Adrenal gland (tissue), 12 donors: ENCODE data around the gene ELN. TPM values are rescaled to one million over a fixed set of nuclear protein-coding genes. Genes with fewer than 3 reads are reported as not detected.
A peak's percentile ranks its signal among the peaks of the same experiment; 100 is the strongest.

Experiments
- DNase-seq, 7 donors: peaks; one replicate each; pipeline ENCODE4 v3.0.0-alpha.2; 2019 to 2020
- H3K27ac ChIP-seq, 5 donors: fragments of 200-600 bp; sonication (generic) in 4 of 5; 1 replicate in 3 of 5; 2 replicates in 2 of 5; pipeline versions ENCODE4 v1.5.1 to v1.8.0; 2016 to 2020; ENCODE audit warnings: mild to moderate bottlenecking in 1 of 5
- H3K27me3 ChIP-seq: fragments of 200-600 bp; 2 replicates; pipeline ENCODE4 v1.8.0; 2021
- H3K36me3 ChIP-seq, 2 donors: fragments of 200-600 bp; replicated peaks in 1 of 2; 1 replicate in 1 of 2; 2 replicates in 1 of 2; pipeline versions ENCODE4 v1.5.1 to v1.8.0; 2018 to 2022
- H3K4me1 ChIP-seq, 2 donors: fragments of 200-600 bp; replicated peaks in 1 of 2; 1 replicate in 1 of 2; 2 replicates in 1 of 2; pipeline versions ENCODE4 v1.5.1 to v1.8.0; 2018 to 2021
- H3K4me3 ChIP-seq, 4 donors: fragments of 200-600 bp; sonication (generic) in 3 of 4; one replicate each; pipeline ENCODE4 v1.5.1; 2016 to 2018
- H3K9me3 ChIP-seq, 3 donors: fragments of 200-600 bp; sonication (generic) in 1 of 3; replicated peaks in 1 of 3; 1 replicate in 2 of 3; 2 replicates in 1 of 3; pipeline versions ENCODE4 v1.5.1 to v1.8.0; 2016 to 2021
- POLR2A ChIP-seq, 2 donors: fragments of 450-650 bp; IDR thresholded peaks; one replicate each; pipeline ENCODE4 v1.6.1; 2017; ENCODE audit warnings: antibody characterized with exemption in 2 of 2, mild to moderate bottlenecking in 2 of 2, moderate library complexity in 1 of 2
- WGBS, 4 donors: extraction: QIAGEN DNeasy Blood & Tissue Kit in 2 of 4; methylation state at CpG; one replicate each; pipeline versions ENCODE4 v1.1.5 to v1.1.7; 2013 to 2017; 5-methylcytosine and 5-hydroxymethylcytosine counted together
- intact Hi-C, 2 donors: fragments of 100-400 bp; cut with DNase I; formaldehyde crosslinking; loops; one replicate each; pipeline versions ENCODE4 v1.14.1 to v1.15.0; 2022 to 2023
- polyA plus RNA-seq, 3 donors: library from polyadenylated mRNA; stranded (reverse); fragments of 200-250 nt in 2 of 3; fragments of 350-450 nt in 1 of 3; fragmentation: Illumina TruSeq in 1 of 3; extraction: RNeasy Lipid Tissue Mini Kit (QIAGEN cat#74804) in 1 of 3; gene quantifications; one replicate each; pipeline ENCODE4 v1.2.3, GENCODE V29; 2013 to 2014
- total RNA-seq, 9 donors: library from RNA; depleted of rRNA in 4 of 9; stranded (reverse); fragments of >200 nt in 4 of 9; fragments of 120-200 nt in 1 of 9; fragmentation: NEBNext Ultra II Directional in 1 of 9; extraction: Animal tissue kit (Norgen Biotek cat#: 25700) in 1 of 9; gene quantifications; one replicate each; pipeline versions ENCODE4 v1.1.0 to v1.2.4, GENCODE V29; 2013 to 2023
- TF ChIP-seq, protein P1 (sequence below), 6 experiments: fragments of 450-650 bp in 4 of 6; fragments of 200-600 bp in 2 of 6; sonication (generic) in 1 of 6; IDR thresholded peaks; 1 replicate in 5 of 6; 2 replicates in 1 of 6; pipeline versions ENCODE4 v1.5.1 to v1.8.0; 2016 to 2021; ENCODE audit warnings: antibody characterized with exemption in 6 of 6, mild to moderate bottlenecking in 2 of 6, moderate library complexity in 1 of 6
- donor health status: healthy with polysubstance abuse.
- donor health status: Bipolar disorder and iron deficiency.
- donor health status: DM: yes; HTN: yes; CAD: no.
- donor health status: DM: no; HTN: no; CAD: no.
- donor health status: DM: no; HTN: no; CAD: no.
- donor health status: DM: yes; HTN: yes; CAD: no.

ELN gene
- total and polyA plus RNA-seq, 12 donors, result 4.6 to 107 (median 15.9) TPM

DNA sequence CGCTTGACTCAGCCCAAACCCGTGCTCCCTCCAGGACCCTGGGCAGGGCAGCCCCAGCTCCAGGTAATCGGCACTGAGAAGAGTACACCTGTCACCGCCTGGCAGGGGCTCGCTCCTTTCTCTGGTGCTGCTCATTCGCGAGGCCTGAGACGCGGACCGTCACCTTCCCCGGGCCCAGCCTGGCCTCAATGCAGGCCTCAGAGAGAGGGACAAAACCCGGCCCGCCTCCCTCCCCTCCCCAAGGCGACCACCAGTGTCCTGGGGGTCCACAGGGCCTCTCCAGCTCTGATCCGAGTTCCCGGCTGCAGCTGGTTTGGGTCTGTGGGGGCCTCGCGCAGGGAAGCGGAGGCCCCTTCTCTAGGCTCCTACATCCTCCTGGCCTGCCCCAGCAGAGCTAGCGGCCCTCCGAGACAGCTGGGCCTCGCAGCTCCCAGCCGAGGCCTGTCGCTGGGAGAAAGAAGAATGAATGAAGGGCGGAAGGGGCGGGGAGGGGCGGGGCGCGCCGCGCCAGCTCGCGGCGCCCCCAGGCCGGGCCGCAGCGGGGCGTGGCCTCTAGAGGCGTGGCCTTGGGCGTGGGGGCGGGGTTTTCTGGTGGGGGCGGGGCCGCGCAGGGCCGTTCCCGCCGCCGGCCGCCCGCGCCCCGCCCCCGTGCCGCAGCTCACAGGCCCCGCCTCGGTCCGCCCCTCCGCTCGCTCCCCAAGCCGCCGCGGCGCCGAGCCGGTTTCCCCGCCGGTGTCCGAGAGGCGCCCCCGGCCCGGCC is 55.3 kb downstream of the ELN start, which contains the start of gene LIMK1:
Gene LIMK1, plus strand, starts transcription at position 688 of the 760 bp plus-strand sequence. CDS start 187 bp downstream, outside the sequence.
- Histone ChIP-seq H3K27ac (peak within 1 kb of the TSS in 3 of 5 donors; percentile 10 to 75 (median 57)), H3K4me3 (peak within 1 kb of the TSS in 2 of 4 donors; percentile 73 to 79), H3K36me3 (no peaks in the 10 kb centered on the region), H3K27me3 (no peaks in the 10 kb centered on the region), H3K9me3 (no peaks in the 10 kb centered on the region), H3K4me1 (peaks cover 16 to 21% of the 10 kb centered on the region in 2 donors)
- intact Hi-C loops, result loop anchor here in 1 of 2 donors (5.0 kb wide), 1 partner anchor 99 kb away; no protein-coding TSS in a partner anchor
- TF ChIP-seq, protein P1, sequence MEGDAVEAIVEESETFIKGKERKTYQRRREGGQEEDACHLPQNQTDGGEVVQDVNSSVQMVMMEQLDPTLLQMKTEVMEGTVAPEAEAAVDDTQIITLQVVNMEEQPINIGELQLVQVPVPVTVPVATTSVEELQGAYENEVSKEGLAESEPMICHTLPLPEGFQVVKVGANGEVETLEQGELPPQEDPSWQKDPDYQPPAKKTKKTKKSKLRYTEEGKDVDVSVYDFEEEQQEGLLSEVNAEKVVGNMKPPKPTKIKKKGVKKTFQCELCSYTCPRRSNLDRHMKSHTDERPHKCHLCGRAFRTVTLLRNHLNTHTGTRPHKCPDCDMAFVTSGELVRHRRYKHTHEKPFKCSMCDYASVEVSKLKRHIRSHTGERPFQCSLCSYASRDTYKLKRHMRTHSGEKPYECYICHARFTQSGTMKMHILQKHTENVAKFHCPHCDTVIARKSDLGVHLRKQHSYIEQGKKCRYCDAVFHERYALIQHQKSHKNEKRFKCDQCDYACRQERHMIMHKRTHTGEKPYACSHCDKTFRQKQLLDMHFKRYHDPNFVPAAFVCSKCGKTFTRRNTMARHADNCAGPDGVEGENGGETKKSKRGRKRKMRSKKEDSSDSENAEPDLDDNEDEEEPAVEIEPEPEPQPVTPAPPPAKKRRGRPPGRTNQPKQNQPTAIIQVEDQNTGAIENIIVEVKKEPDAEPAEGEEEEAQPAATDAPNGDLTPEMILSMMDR (IDR thresholded peaks at IDR 0.05), result no peak
- TF ChIP-seq POLR2A (IDR thresholded peaks at IDR 0.05), result peak in 1 of 2 donors; percentile 19
- peak; percentile 67 to 82 (median 80) for DNase-seq
- WGBS, 4 donors, result 0 to 14% (median 6%) methylated on average over 3 to 65 of the region's 71 CpGs

DNA sequence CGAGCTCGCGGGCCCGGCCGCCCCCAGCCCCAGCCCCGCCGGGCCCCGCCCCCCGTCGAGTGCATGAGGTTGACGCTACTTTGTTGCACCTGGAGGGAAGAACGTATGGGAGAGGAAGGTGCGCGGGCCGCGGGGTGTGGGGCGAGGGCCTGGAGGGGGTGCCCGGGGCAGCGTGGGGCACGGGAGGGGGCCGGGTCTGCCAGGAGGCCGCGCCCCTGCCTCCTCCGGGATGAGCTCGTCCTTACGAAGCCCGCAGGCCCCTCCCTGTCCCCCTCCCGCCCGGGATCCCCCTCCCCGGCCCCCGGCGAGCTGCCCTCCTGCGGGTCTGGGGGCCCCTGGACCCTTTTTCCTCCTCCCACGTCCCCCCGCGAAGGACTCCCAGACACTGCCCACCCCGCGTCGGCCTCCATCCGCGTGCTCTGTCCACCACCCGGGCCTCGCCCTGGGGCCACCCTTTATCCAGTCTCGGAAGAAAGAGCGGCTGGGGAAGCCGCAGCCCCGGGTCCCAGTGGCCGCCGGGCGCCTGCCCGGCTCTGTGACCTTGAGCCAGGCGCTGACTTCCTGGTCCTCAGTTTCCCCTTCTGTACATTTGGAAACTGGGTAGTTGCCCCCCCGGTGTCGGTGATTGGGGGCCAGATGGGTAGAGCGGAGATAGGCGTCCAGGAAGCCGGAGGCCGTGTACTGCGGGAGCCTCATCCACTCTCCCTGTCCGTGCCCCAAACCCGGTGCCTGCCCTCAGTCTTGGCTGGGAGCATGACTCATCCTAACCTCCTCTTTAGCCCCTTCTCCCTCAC is 56.2 kb downstream of the ELN start:
- peak in 6 of 7 donors; percentile 51 to 63 (median 60) for DNase-seq
- peak overlapping the region in 3 of 5 donors; percentile 1 to 75 (median 57) for H3K27ac ChIP-seq
- H3K36me3 ChIP-seq, result no peaks in the 10 kb centered on the region
- peaks cover 16 to 21% of the 10 kb centered on the region in 2 donors for H3K4me1 ChIP-seq
- no peaks in the 10 kb centered on the region for H3K9me3 ChIP-seq
- H3K27me3 ChIP-seq, result no peaks in the 10 kb centered on the region
- 0 to 1% (median 0%) methylated on average over 4 to 59 of the region's 61 CpGs for WGBS, 4 donors
- peak overlapping the region in 2 of 4 donors; percentile 73 to 79 for H3K4me3 ChIP-seq
- TF ChIP-seq, protein P1 (IDR thresholded peaks at IDR 0.05), result no peak
- peak in 1 of 2 donors; percentile 14 for TF ChIP-seq POLR2A (IDR thresholded peaks at IDR 0.05)
- intact Hi-C loops, result loop anchor here in 1 of 2 donors (5.0 kb wide), 1 partner anchor 98 kb away; no protein-coding TSS in a partner anchor

DNA sequence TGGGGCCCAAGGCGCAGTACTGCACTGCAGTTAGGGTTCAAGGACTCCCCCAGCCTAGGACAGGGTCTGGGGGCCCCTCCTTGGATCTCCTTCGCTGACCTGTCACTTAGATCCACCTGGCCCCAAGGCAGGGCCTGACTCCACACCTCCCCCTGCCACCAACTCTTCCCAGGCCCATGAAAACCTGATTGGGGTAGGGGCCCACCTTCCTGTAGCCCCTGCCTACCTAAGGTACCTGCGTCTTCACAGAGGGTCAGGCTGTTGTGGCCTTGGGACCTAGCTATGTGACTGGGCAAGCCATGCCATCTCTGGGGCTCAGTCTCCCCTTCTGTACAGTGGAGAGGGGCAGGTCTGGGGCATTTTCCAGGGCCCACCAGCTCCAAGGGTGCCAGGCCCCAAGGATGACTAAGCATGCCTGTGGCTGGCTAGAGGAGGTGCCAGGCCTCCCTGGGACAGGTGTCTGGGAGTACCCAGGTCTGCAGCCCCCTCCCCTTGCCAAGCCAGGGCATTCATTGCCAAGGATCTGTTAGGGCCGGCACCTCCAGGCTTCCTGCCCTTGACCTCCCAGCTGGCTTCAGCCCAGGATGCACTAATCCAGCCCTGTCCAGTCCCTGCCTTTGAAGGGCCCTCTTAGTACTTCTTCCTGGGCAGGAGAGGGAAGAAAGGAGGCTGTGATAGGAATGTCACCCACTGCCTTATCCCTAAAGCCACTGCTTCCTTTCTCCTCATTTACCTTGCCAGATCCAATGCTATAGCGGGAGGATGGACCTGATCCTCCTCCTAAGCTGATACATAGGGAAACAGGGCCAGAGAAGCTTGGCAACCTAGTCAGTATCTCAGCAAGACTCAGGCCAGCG is 57.0 kb downstream of the ELN start:
- Histone ChIP-seq H3K4me1 (peaks cover 16 to 21% of the 10 kb centered on the region in 2 donors), H3K27ac (peak overlapping the region in 3 of 5 donors; percentile 1 to 75 (median 57)), H3K4me3 (peak overlapping the region in 2 of 4 donors; percentile 73 to 79), H3K9me3 (no peaks in the 10 kb centered on the region), H3K27me3 (no peaks in the 10 kb centered on the region), H3K36me3 (no peaks in the 10 kb centered on the region)
- TF ChIP-seq, protein P1 (IDR thresholded peaks at IDR 0.05), result no peak
- TF ChIP-seq POLR2A (IDR thresholded peaks at IDR 0.05), result no peak
- intact Hi-C loops, result loop anchor here in 1 of 2 donors (5.0 kb wide), 1 partner anchor 97 kb away; no protein-coding TSS in a partner anchor
- WGBS, 4 donors, result 51 to 80% (median 59%) methylated on average over 3 to 6 of the region's 6 CpGs
- DNase-seq, result peak in 1 of 7 donors; percentile 23
